Lower leg skin (tissue), 4 donors: ENCODE data around the gene TBXAS1. TPM values are rescaled to one million over a fixed set of nuclear protein-coding genes. Genes with fewer than 3 reads are reported as not detected.
A peak's percentile ranks its signal among the peaks of the same experiment; 100 is the strongest.

Source experiments
- DNase-seq, 2 donors: peaks; one replicate each; pipeline ENCODE4 v3.0.0-alpha.2; 2019; ENCODE audit warnings: low spot score in 2 of 2
- H3K4me3 ChIP-seq: fragments of 200-600 bp; sonication (generic); 2 replicates; pipeline ENCODE4 v1.5.1; 2017; ENCODE audit warnings: mild to moderate bottlenecking, low read depth; ENCODE audit not compliant: poor library complexity, severe bottlenecking
- CTCF ChIP-seq, 3 donors: fragments of 450-650 bp; IDR thresholded peaks; one replicate each; pipeline ENCODE4 v1.5.1; 2016; ENCODE audit warnings: antibody characterized with exemption in 3 of 3, mild to moderate bottlenecking in 3 of 3, moderate library complexity in 2 of 3
- POLR2A ChIP-seq, 2 donors: fragments of 450-650 bp; IDR thresholded peaks; one replicate each; pipeline ENCODE4 v1.6.1; 2016 to 2017; ENCODE audit warnings: antibody characterized with exemption in 2 of 2, mild to moderate bottlenecking in 1 of 2, moderate library complexity in 1 of 2
- WGBS, 2 donors: methylation state at CpG; one replicate each; pipeline ENCODE4 v1.1.5; 2018; 5-methylcytosine and 5-hydroxymethylcytosine counted together
- intact Hi-C: fragments of 100-400 bp; cut with DNase I; formaldehyde crosslinking; loops from one replicate; pipeline ENCODE4 v1.15.0; 2023; ENCODE audit warnings: low total_unique reads
- total RNA-seq, 4 donors: library from RNA; depleted of rRNA; stranded (reverse); fragments of >200 nt; gene quantifications; one replicate each; pipeline ENCODE4 v1.1.0, GENCODE V29; 2016

Gene TBXAS1
- total RNA-seq, 4 donors from 2014 or later: 0.91 to 9.9 (median 2.4) TPM

GRCh38 chr7:139936760-139937310 is 107.8 kb downstream of the TBXAS1 start:
- WGBS, 2 donors: 47 to 48% methylated on average over 2 of the region's 2 CpGs
- no peak overlapping the region for H3K4me3 ChIP-seq
- intact Hi-C loops: no loop called here
- peak in 1 of 2 donors; percentile 69 for DNase-seq
- TF ChIP-seq POLR2A (IDR thresholded peaks at IDR 0.05): no peak
- TF ChIP-seq CTCF (IDR thresholded peaks at IDR 0.05): no peak

- no peak for TF ChIP-seq POLR2A (IDR thresholded peaks at IDR 0.05)
- no peak for TF ChIP-seq CTCF (IDR thresholded peaks at IDR 0.05)
- H3K4me3 ChIP-seq: no peak overlapping the region
- intact Hi-C loops: no loop called here
- peak in 1 of 2 donors; percentile 67 for DNase-seq
- 58 to 59% methylated on average over 6 of the region's 6 CpGs for WGBS, 2 donors
These were observed 108.7 kb downstream of the TBXAS1 start for GRCh38 chr7:139937715-139938114.

GRCh38 chr7:139940866-139941265 is 111.8 kb downstream of the TBXAS1 start:
- TF ChIP-seq CTCF (IDR thresholded peaks at IDR 0.05): no peak
- no peak overlapping the region for H3K4me3 ChIP-seq
- WGBS, 2 donors: 76 to 81% methylated on average over 2 of the region's 2 CpGs
- intact Hi-C loops: no loop called here
- no peak for DNase-seq

GRCh38 chr7:139941421-139941820 is 112.4 kb downstream of the TBXAS1 start:
- TF ChIP-seq CTCF (IDR thresholded peaks at IDR 0.05) (no peak), POLR2A (IDR thresholded peaks at IDR 0.05) (no peak)
- WGBS, 2 donors: 88 to 89% methylated on average over 3 of the region's 3 CpGs
- DNase-seq: no peak
- intact Hi-C loops: no loop called here
- H3K4me3 ChIP-seq: no peak overlapping the region

- no peak overlapping the region for H3K4me3 ChIP-seq
- intact Hi-C loops: no loop called here
- WGBS, 2 donors: 88 to 91% methylated on average over 2 of the region's 2 CpGs
- DNase-seq: no peak
- TF ChIP-seq CTCF (IDR thresholded peaks at IDR 0.05) (no peak), POLR2A (IDR thresholded peaks at IDR 0.05) (no peak)
These were observed 112.8 kb downstream of the TBXAS1 start for GRCh38 chr7:139941866-139942265.

- intact Hi-C loops: no loop called here
- 57 to 66% methylated on average over 6 of the region's 6 CpGs for WGBS, 2 donors
- DNase-seq: no peak
- TF ChIP-seq POLR2A (IDR thresholded peaks at IDR 0.05) (no peak), CTCF (IDR thresholded peaks at IDR 0.05) (no peak)
- H3K4me3 ChIP-seq: no peak overlapping the region
These were observed 113.6 kb downstream of the TBXAS1 start for GRCh38 chr7:139942636-139943035.
